ENCODE results near the gene GHDC. TPM values are rescaled to one million over a fixed set of nuclear protein-coding genes. Genes with fewer than 3 reads are reported as not detected.

GHDC gene
- total RNA-seq, 6 experiments from 2014 or later = 8.8 to 23.9 (median 12.8) TPM

- 78% methylated on average over 5 of the region's 5 CpGs for WGBS (ENCODE audit: insufficient coverage, low coverage, low lambda C conversion rate, missing lambda C conversion rate)
- intact Hi-C loops (cut with DNase I) = no loop called here
These were observed 35.9 kb upstream of the GHDC start for GRCh38 chr17:42230225-42230624.

DNA sequence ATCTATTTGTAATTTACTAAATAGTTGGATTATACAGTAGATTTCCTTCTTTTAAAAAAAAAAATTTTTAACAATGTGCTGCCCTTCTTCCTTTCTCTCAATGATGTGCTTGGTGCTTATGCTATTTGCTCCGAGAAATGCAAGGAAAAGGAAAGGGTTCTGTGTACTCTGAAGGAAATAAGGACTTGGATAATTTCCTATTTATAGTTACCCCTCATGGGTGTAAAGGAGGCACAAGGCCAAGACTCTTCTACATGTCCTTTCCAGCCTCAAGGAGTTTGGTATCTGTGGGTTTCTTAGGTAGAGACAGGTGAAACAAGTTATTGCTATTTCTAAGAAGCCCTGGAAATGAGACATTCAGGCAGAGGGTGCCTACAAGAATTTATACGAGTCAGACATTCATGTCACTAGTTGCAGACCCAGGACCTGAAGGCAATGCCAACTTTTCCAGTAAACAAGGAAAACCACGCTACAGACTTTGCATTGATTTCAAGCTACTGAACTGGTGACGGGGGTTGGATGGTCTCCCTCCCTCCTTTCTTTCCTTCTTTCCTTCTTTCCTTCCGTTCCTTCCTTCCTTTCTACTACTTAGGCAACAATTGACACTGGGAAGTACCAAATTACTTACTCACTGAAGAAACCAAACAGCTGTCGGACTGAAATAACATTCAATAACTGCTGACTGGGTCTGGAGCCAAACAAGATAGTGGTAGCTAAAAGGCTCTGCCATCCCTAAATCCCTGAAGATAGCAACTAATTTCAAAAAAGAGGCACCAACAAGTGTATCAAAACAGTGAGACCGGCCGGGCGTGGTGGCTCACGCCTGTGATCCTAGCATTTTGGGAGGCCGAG, 33.8 kb upstream of the GHDC start:
- Histone ChIP-seq H3K27me3 (no peaks in the 10 kb centered on the region), H3K27ac (no peak overlapping the region), H3K9me3 (no peaks in the 10 kb centered on the region), H3K36me3 (peaks cover 0 to 6% (median 2%) of the 10 kb centered on the region in 4 donors), H3K4me1 (no peaks in the 10 kb centered on the region), H3K4me3 (no peak overlapping the region)
- DNase-seq (no peak), ATAC-seq (no peak)
- no peak for TF ChIP-seq CTCF (IDR thresholded peaks at IDR 0.05)
- no peak for TF ChIP-seq POLR2A (IDR thresholded peaks at IDR 0.05)
- 56% methylated on average over 11 of the region's 11 CpGs for WGBS (ENCODE audit: insufficient coverage, low coverage, low lambda C conversion rate, missing lambda C conversion rate)
- intact Hi-C loops (cut with DNase I) = no loop called here

More at GRCh38 chr17:42230225-42230624, 35.9 kb upstream of the GHDC start:
- ATAC-seq = no peak
- no peak for DNase-seq
- Histone ChIP-seq H3K4me3 (no peak overlapping the region), H3K27ac (no peak overlapping the region), H3K36me3 (no peaks in the 10 kb centered on the region), H3K9me3 (no peaks in the 10 kb centered on the region), H3K27me3 (no peaks in the 10 kb centered on the region), H3K4me1 (no peaks in the 10 kb centered on the region)
- no peak for TF ChIP-seq POLR2A (IDR thresholded peaks at IDR 0.05)
- TF ChIP-seq CTCF (IDR thresholded peaks at IDR 0.05) = no peak

DNA sequence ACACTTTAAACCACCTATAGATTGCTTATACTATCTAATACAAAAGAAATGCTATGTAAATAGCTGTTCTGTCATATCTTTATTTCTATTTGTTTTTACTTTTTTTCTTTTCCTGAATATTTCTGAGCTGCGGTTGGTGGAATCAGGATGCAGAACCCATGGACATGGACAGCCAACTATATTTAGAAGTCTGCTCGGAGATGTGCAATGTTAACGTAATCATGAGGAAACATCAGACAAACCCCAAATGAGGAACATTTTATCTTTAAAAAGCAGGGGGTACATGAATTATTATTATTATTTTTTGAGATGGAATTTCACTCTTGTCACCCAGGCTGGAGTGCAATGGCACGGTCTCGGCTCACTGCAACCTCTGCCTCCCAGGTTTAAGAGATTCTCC, 31.4 kb upstream of the GHDC start:
- no peaks in the 10 kb centered on the region for H3K27me3 ChIP-seq
- no peaks in the 10 kb centered on the region for H3K4me1 ChIP-seq
- no peak for TF ChIP-seq CTCF (IDR thresholded peaks at IDR 0.05)
- TF ChIP-seq POLR2A (IDR thresholded peaks at IDR 0.05) = no peak
- 71% methylated on average over 5 of the region's 5 CpGs for WGBS (ENCODE audit: insufficient coverage, low coverage, low lambda C conversion rate, missing lambda C conversion rate)
- no peak for ATAC-seq
- no peak overlapping the region for H3K4me3 ChIP-seq
- H3K9me3 ChIP-seq = no peaks in the 10 kb centered on the region
- DNase-seq = no peak
- H3K27ac ChIP-seq = no peak overlapping the region
- peaks cover 0 to 17% (median 4%) of the 10 kb centered on the region in 4 donors for H3K36me3 ChIP-seq
- intact Hi-C loops (cut with DNase I) = no loop called here

DNA sequence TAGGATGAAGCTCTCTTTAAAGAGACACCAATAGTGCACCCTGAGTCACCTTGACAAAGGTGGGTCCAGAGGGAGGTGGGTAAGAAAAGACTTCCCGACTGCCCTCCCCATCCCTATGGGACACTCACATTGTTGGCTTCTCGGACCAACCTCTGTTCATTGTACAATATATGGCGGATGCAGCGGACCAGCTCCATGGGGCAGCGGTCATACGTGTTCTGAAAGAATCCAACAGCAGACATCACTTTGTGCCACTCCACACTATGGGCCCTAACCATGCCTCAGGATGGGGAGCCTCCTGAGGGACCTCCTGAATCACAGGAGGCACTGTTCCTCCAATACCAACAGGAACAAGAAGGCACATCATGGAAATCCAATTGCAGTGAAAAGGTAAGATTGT, 30.4 kb upstream of the GHDC start:
- no peaks in the 10 kb centered on the region for H3K27me3 ChIP-seq
- no peak for ATAC-seq
- H3K4me3 ChIP-seq = no peak overlapping the region
- H3K4me1 ChIP-seq = no peaks in the 10 kb centered on the region
- intact Hi-C loops (cut with DNase I) = no loop called here
- no peak overlapping the region for H3K27ac ChIP-seq
- DNase-seq = no peak
- no peaks in the 10 kb centered on the region for H3K9me3 ChIP-seq
- H3K36me3 ChIP-seq = peaks cover 0 to 17% (median 4%) of the 10 kb centered on the region in 4 donors
- TF ChIP-seq POLR2A (IDR thresholded peaks at IDR 0.05) (no peak), CTCF (IDR thresholded peaks at IDR 0.05) (no peak)
- 93% methylated on average over 6 of the region's 6 CpGs for WGBS (ENCODE audit: insufficient coverage, low coverage, low lambda C conversion rate, missing lambda C conversion rate)

Data from right lobe of liver (tissue), 6 donors.